Liver (tissue), 9 donors: ENCODE data around the gene P3H2. TPM values are rescaled to one million over a fixed set of nuclear protein-coding genes. Genes with fewer than 3 reads are reported as not detected.

Experiments
- DNase-seq: peaks from one replicate; pipeline ENCODE4 v3.0.0-alpha.2; 2017; ENCODE audit warnings: low spot score
- H3K27ac ChIP-seq, 2 donors: one replicate each; pipeline ENCODE4 v1.7.0; 2013; ENCODE audit warnings: inconsistent platforms in 2 of 2, low read length in 2 of 2, control low read depth in 1 of 2, low read depth in 1 of 2, mild to moderate bottlenecking in 1 of 2
- H3K27me3 ChIP-seq, 4 donors: one replicate each; pipeline versions ENCODE4 v1.6.1 to v1.7.0; 2013; ENCODE audit warnings: low read length in 3 of 4, inconsistent platforms in 1 of 4, mild to moderate bottlenecking in 1 of 4, moderate library complexity in 1 of 4; ENCODE audit not compliant: control insufficient read depth in 4 of 4, insufficient read depth in 4 of 4
- H3K36me3 ChIP-seq, 4 donors: one replicate each; pipeline versions ENCODE4 v1.6.1 to v1.7.0; 2013; ENCODE audit warnings: low read length in 3 of 4, mild to moderate bottlenecking in 3 of 4, low read depth in 1 of 4, moderate library complexity in 1 of 4; ENCODE audit not compliant: control insufficient read depth in 4 of 4, insufficient read depth in 3 of 4
- H3K4me1 ChIP-seq, 4 donors: one replicate each; pipeline versions ENCODE4 v1.6.1 to v1.7.0; 2013; ENCODE audit warnings: low read length in 3 of 4, mild to moderate bottlenecking in 3 of 4, moderate library complexity in 1 of 4; ENCODE audit not compliant: control insufficient read depth in 4 of 4, insufficient read depth in 4 of 4
- H3K4me3 ChIP-seq, 3 donors: one replicate each; pipeline versions ENCODE4 v1.6.1 to v1.7.0; 2013; ENCODE audit warnings: low read length in 3 of 3, control low read depth in 1 of 3, low read depth in 1 of 3, mild to moderate bottlenecking in 1 of 3
- H3K9ac ChIP-seq, 2 donors: one replicate each; pipeline ENCODE4 v1.7.0; 2013; ENCODE audit warnings: low read length in 2 of 2, mild to moderate bottlenecking in 2 of 2, moderate library complexity in 2 of 2, control low read depth in 1 of 2, low read depth in 1 of 2
- H3K9me3 ChIP-seq, 4 donors: one replicate each; pipeline versions ENCODE4 v1.6.1 to v1.7.0; 2013; ENCODE audit warnings: low read length in 3 of 4; ENCODE audit not compliant: control insufficient read depth in 4 of 4
- EGR1 ChIP-seq, 2 donors: IDR thresholded peaks; 2 replicates each; pipeline ENCODE4 v1.6.1; 2016 to 2018; ENCODE audit warnings: antibody characterized with exemption in 2 of 2, low read depth in 2 of 2
- FOXA2 ChIP-seq: IDR thresholded peaks from 2 replicates; pipeline ENCODE4 v1.6.1; 2016; ENCODE audit warnings: antibody characterized with exemption
- GABPA ChIP-seq, 2 donors: IDR thresholded peaks in 1 of 2; conservative IDR thresholded peaks in 1 of 2; 2 replicates each; pipeline ENCODE4 v1.6.1; 2016; ENCODE audit warnings: antibody characterized with exemption in 2 of 2, mild to moderate bottlenecking in 1 of 2, moderate library complexity in 1 of 2
- HNF4A ChIP-seq, 2 donors: conservative IDR thresholded peaks; 2 replicates each; pipeline ENCODE4 v1.6.1; 2016; ENCODE audit warnings: antibody characterized with exemption in 2 of 2, mild to moderate bottlenecking in 2 of 2
- JUND ChIP-seq, 2 donors: IDR thresholded peaks; 2 replicates each; pipeline ENCODE4 v1.6.1; 2016; ENCODE audit warnings: antibody characterized with exemption in 2 of 2
- MAX ChIP-seq: IDR thresholded peaks from 2 replicates; pipeline ENCODE4 v1.6.1; 2016; ENCODE audit warnings: antibody characterized with exemption
- NR2F2 ChIP-seq: IDR thresholded peaks from 2 replicates; pipeline ENCODE4 v1.6.1; 2016; ENCODE audit warnings: antibody characterized with exemption
- RAD21 ChIP-seq, 2 donors: IDR thresholded peaks; 2 replicates each; pipeline ENCODE4 v1.6.1; 2016; ENCODE audit warnings: antibody characterized with exemption in 2 of 2, mild to moderate bottlenecking in 2 of 2
- RXRA ChIP-seq, 2 donors: IDR thresholded peaks; 2 replicates each; pipeline ENCODE4 v1.6.1; 2017 to 2018; ENCODE audit warnings: antibody characterized with exemption in 2 of 2, mild to moderate bottlenecking in 1 of 2
- SP1 ChIP-seq: IDR thresholded peaks from 2 replicates; pipeline ENCODE4 v1.6.1; 2018; ENCODE audit warnings: antibody characterized with exemption, mild to moderate bottlenecking
- TAF1 ChIP-seq: conservative IDR thresholded peaks from 2 replicates; pipeline ENCODE4 v1.6.1; 2016; ENCODE audit warnings: antibody characterized with exemption, mild to moderate bottlenecking
- YY1 ChIP-seq: IDR thresholded peaks from 2 replicates; pipeline ENCODE4 v1.6.1; 2016; ENCODE audit warnings: antibody characterized with exemption, mild to moderate bottlenecking
- WGBS: extraction: QIAGEN DNeasy Blood & Tissue Kit; methylation state at CpG from one replicate; pipeline ENCODE4 v1.1.7; 2013; 5-methylcytosine and 5-hydroxymethylcytosine counted together
- polyA plus RNA-seq, 2 donors: library from polyadenylated mRNA; stranded (reverse) in 1 of 2; unstranded in 1 of 2; fragments of 200-250 nt in 1 of 2; fragments of >200 nt in 1 of 2; fragmentation: Nextera tagmentation in 1 of 2; extraction: Ambion mirVana in 1 of 2; gene quantifications; one replicate each; pipeline versions ENCODE4 v1.2.1 to v1.2.3, GENCODE V29; 2013 to 2015
- total RNA-seq, 2 donors: library from RNA; depleted of rRNA; stranded (reverse); fragments of >200 nt; gene quantifications; one replicate each; pipeline ENCODE4 v1.2.3, GENCODE V29; 2014
- TF ChIP-seq, protein P1 (sequence below): fragments of 150-350 bp; IDR thresholded peaks from 2 replicates; pipeline ENCODE4 v1.5.1; 2017; ENCODE audit warnings: improper control_type of control experiment, low read depth, low read length; ENCODE audit not compliant: missing input control
- TF ChIP-seq, protein P2 (sequence below): IDR thresholded peaks from 2 replicates; pipeline ENCODE4 v1.6.1; 2016; ENCODE audit warnings: antibody characterized with exemption
- donor health status: healthy.
- donor health status: healthy.
- donor health status: healthy.
- donor health status: healthy.
- donor health status: healthy.

The P3H2 gene
- total RNA-seq = 1 to 10 TPM; 3.7 to 6.9 TPM
- 1 to 10 TPM; 1.9 to 4.5 TPM for polyA plus RNA-seq

- Histone ChIP-seq H3K36me3 (no peaks in the 10 kb centered on the region), H3K4me1 (peaks cover 5 to 15% (median 10%) of the 10 kb centered on the region in 4 donors), H3K9me3 (no peaks in the 10 kb centered on the region), H3K27ac (peak within 1 kb of the TSS; percentile 57 to 73), H3K4me3 (peak within 1 kb of the TSS; percentile 33 to 78 (median 70)), H3K9ac (peak within 1 kb of the TSS in 1 of 2 donors; percentile 26), H3K27me3 (peaks cover 0 to 15% (median 0%) of the 10 kb centered on the region in 4 donors)
- peak; percentile 72 for DNase-seq
- 1% methylated on average over 100 of the region's 100 CpGs for WGBS
- TF ChIP-seq YY1 = peak; percentile 42
- TF ChIP-seq HNF4A (conservative IDR thresholded peaks at IDR 0.05) = no peak
- TF ChIP-seq, protein P1, sequence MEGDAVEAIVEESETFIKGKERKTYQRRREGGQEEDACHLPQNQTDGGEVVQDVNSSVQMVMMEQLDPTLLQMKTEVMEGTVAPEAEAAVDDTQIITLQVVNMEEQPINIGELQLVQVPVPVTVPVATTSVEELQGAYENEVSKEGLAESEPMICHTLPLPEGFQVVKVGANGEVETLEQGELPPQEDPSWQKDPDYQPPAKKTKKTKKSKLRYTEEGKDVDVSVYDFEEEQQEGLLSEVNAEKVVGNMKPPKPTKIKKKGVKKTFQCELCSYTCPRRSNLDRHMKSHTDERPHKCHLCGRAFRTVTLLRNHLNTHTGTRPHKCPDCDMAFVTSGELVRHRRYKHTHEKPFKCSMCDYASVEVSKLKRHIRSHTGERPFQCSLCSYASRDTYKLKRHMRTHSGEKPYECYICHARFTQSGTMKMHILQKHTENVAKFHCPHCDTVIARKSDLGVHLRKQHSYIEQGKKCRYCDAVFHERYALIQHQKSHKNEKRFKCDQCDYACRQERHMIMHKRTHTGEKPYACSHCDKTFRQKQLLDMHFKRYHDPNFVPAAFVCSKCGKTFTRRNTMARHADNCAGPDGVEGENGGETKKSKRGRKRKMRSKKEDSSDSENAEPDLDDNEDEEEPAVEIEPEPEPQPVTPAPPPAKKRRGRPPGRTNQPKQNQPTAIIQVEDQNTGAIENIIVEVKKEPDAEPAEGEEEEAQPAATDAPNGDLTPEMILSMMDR = peak; percentile 23
- TF ChIP-seq RAD21 (IDR thresholded peaks at IDR 0.05) = peak; percentile 69 to 77
Measured at GRCh38 chr3:190120269-190121060, at the start of gene P3H2. Gene P3H2 (minus strand): TSS chr3:190120897. CDS start chr3:190120731, 166 bp downstream.

GRCh38 chr3:190169877-190170276 lies 49.2 kb upstream of the P3H2 start:
- Histone ChIP-seq H3K9me3 (no peaks in the 10 kb centered on the region), H3K27me3 (no peaks in the 10 kb centered on the region), H3K9ac (no peak overlapping the region), H3K27ac (no peak overlapping the region), H3K36me3 (no peaks in the 10 kb centered on the region), H3K4me1 (no peaks in the 10 kb centered on the region), H3K4me3 (no peak overlapping the region)
- TF ChIP-seq, protein P2, sequence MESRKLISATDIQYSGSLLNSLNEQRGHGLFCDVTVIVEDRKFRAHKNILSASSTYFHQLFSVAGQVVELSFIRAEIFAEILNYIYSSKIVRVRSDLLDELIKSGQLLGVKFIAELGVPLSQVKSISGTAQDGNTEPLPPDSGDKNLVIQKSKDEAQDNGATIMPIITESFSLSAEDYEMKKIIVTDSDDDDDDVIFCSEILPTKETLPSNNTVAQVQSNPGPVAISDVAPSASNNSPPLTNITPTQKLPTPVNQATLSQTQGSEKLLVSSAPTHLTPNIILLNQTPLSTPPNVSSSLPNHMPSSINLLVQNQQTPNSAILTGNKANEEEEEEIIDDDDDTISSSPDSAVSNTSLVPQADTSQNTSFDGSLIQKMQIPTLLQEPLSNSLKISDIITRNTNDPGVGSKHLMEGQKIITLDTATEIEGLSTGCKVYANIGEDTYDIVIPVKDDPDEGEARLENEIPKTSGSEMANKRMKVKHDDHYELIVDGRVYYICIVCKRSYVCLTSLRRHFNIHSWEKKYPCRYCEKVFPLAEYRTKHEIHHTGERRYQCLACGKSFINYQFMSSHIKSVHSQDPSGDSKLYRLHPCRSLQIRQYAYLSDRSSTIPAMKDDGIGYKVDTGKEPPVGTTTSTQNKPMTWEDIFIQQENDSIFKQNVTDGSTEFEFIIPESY = no peak
- TF ChIP-seq FOXA2 (no peak), GABPA (IDR thresholded peaks at IDR 0.05 in 1 of 2, conservative IDR thresholded peaks at IDR 0.05 in 1 of 2) (no peak), RXRA (IDR thresholded peaks at IDR 0.05) (no peak)
- 65% methylated on average over 2 of the region's 2 CpGs for WGBS
- no peak for DNase-seq

DNA sequence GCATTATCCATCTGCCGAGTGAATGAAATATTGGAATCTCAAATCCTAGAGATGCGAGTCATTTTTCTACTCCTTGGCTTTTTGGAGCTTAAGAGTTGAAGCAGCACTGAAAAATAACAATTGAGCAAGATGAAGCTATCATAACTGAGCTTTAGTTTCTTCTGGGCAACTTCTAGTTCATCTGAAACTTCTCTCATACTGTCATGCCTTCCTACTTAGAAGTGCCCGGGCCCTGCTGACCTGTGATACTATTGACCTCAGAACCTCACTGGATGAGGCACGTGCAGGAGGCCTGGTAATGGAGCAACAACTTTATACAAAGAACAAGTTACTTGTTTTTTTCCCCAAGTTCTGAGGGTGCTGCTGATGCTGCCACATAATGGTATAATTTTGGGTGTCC lies 48.5 kb upstream of the P3H2 start:
- DNase-seq = no peak
- Histone ChIP-seq H3K9me3 (no peaks in the 10 kb centered on the region), H3K27me3 (no peaks in the 10 kb centered on the region), H3K36me3 (no peaks in the 10 kb centered on the region), H3K4me1 (no peaks in the 10 kb centered on the region), H3K9ac (no peak overlapping the region), H3K4me3 (no peak overlapping the region), H3K27ac (no peak overlapping the region)
- no peak for TF ChIP-seq RXRA (IDR thresholded peaks at IDR 0.05)
- TF ChIP-seq EGR1 (IDR thresholded peaks at IDR 0.05; ENCODE audit: low read depth in 2 of 2) = no peak
- TF ChIP-seq, protein P1 = no peak
- TF ChIP-seq TAF1 = no peak
- no peak for TF ChIP-seq HNF4A (conservative IDR thresholded peaks at IDR 0.05)
- TF ChIP-seq NR2F2 = no peak
- TF ChIP-seq JUND (IDR thresholded peaks at IDR 0.05) = no peak
- TF ChIP-seq RAD21 (IDR thresholded peaks at IDR 0.05) = no peak
- TF ChIP-seq SP1 = no peak
- TF ChIP-seq MAX = no peak
- no peak for TF ChIP-seq YY1
- WGBS = 62% methylated on average over 4 of the region's 4 CpGs
